Ishikawa (cell line): ENCODE data around the gene UBAC2.
A peak's percentile ranks its signal among the peaks of the same experiment; 100 is the strongest.

Experiments
- CEBPB ChIP-seq: IDR thresholded peaks from 2 replicates; pipeline ENCODE4 v1.6.1; 2012
- CREB1 ChIP-seq: IDR thresholded peaks from 2 replicates; pipeline ENCODE4 v1.6.1; 2012; ENCODE audit warnings: low read depth
- EGR1 ChIP-seq: IDR thresholded peaks from 2 replicates; pipeline ENCODE4 v1.6.1; 2012
- EP300 ChIP-seq: IDR thresholded peaks from 2 replicates; pipeline ENCODE4 v1.6.1; 2012; ENCODE audit warnings: borderline replicate concordance
- FOXM1 ChIP-seq: IDR thresholded peaks from 2 replicates; pipeline ENCODE4 v1.6.1; 2012; ENCODE audit warnings: low read depth, borderline replicate concordance
- NFIC ChIP-seq: IDR thresholded peaks from 2 replicates; pipeline ENCODE4 v1.6.1; 2012
- RAD21 ChIP-seq: IDR thresholded peaks from 2 replicates; pipeline ENCODE4 v1.6.1; 2012; ENCODE audit warnings: low read depth
- TAF1 ChIP-seq: IDR thresholded peaks from 2 replicates; pipeline ENCODE4 v1.6.1; 2012; ENCODE audit warnings: low read depth, mild to moderate bottlenecking
- TCF12 ChIP-seq: IDR thresholded peaks from 2 replicates; pipeline ENCODE4 v1.6.1; 2012; ENCODE audit warnings: low read depth
- TEAD4 ChIP-seq: IDR thresholded peaks from 2 replicates; pipeline ENCODE4 v1.6.1; 2012
- USF1 ChIP-seq: IDR thresholded peaks from 2 replicates; pipeline ENCODE4 v1.6.1; 2012
- ZBTB7A ChIP-seq: IDR thresholded peaks from 2 replicates; pipeline ENCODE4 v1.6.1; 2012; ENCODE audit warnings: low read depth
- TF ChIP-seq, protein P1 (sequence below): IDR thresholded peaks from 2 replicates; pipeline ENCODE4 v1.6.1; 2012; ENCODE audit warnings: low read depth, mild to moderate bottlenecking
- TF ChIP-seq, protein P2 (sequence below): IDR thresholded peaks from 2 replicates; pipeline ENCODE4 v1.6.1; 2012

The UBAC2 gene

GRCh38 chr13:99310382-99311031 lies 109.9 kb downstream of the UBAC2 start:
- TF ChIP-seq FOXM1 (no peak), NFIC (no peak)

GRCh38 chr13:99311137-99311536 lies 110.5 kb downstream of the UBAC2 start:
- TF ChIP-seq TEAD4 (no peak), FOXM1 (no peak), CEBPB (no peak), EGR1 (no peak), RAD21 (no peak), EP300 (no peak), ZBTB7A (no peak), CREB1 (no peak), TCF12 (no peak), TAF1 (no peak), NFIC (no peak)
- TF ChIP-seq, protein P1, sequence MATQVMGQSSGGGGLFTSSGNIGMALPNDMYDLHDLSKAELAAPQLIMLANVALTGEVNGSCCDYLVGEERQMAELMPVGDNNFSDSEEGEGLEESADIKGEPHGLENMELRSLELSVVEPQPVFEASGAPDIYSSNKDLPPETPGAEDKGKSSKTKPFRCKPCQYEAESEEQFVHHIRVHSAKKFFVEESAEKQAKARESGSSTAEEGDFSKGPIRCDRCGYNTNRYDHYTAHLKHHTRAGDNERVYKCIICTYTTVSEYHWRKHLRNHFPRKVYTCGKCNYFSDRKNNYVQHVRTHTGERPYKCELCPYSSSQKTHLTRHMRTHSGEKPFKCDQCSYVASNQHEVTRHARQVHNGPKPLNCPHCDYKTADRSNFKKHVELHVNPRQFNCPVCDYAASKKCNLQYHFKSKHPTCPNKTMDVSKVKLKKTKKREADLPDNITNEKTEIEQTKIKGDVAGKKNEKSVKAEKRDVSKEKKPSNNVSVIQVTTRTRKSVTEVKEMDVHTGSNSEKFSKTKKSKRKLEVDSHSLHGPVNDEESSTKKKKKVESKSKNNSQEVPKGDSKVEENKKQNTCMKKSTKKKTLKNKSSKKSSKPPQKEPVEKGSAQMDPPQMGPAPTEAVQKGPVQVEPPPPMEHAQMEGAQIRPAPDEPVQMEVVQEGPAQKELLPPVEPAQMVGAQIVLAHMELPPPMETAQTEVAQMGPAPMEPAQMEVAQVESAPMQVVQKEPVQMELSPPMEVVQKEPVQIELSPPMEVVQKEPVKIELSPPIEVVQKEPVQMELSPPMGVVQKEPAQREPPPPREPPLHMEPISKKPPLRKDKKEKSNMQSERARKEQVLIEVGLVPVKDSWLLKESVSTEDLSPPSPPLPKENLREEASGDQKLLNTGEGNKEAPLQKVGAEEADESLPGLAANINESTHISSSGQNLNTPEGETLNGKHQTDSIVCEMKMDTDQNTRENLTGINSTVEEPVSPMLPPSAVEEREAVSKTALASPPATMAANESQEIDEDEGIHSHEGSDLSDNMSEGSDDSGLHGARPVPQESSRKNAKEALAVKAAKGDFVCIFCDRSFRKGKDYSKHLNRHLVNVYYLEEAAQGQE: no peak
- TF ChIP-seq, protein P2, sequence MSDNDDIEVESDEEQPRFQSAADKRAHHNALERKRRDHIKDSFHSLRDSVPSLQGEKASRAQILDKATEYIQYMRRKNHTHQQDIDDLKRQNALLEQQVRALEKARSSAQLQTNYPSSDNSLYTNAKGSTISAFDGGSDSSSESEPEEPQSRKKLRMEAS: no peak

DNA sequence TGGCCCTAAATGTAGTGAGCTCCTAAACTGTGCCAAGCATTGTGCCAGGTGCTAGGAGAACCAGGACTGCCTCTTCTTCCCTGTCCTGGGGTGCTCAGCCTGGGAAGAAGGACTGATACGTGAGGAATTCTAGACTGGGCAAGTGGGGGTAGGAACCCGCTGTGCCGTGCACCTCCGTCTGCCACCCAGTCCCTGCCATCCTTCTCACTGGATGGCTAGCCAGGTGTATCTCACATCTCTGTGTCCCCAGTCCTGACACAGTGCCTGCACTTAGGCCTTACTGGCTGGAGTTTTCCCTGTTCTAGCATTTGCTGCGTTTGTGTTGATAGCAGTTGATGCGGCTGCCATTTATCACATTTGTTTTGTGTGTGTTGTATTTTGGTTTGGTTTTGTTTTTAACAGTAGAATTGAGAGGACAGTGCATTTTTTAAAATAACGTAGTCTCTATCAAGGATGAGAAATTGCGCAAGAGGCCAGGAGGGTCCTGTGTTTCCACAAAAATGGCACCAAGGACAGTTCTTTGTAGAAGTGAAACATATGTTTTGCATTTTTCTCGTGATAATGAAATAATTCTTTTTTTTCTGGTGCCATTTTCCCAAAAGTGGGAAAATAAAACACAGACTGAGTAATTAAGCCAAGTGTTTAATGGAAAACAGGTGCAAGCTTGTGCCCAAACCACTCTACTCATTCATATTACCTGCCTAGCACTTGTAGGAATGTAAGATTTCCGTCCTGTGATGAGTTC lies 111.3 kb downstream of the UBAC2 start:
- TF ChIP-seq TAF1: no peak
- no peak for TF ChIP-seq TEAD4
- peak; percentile 90 for TF ChIP-seq CEBPB
- TF ChIP-seq, protein P1: peak; percentile 59

DNA sequence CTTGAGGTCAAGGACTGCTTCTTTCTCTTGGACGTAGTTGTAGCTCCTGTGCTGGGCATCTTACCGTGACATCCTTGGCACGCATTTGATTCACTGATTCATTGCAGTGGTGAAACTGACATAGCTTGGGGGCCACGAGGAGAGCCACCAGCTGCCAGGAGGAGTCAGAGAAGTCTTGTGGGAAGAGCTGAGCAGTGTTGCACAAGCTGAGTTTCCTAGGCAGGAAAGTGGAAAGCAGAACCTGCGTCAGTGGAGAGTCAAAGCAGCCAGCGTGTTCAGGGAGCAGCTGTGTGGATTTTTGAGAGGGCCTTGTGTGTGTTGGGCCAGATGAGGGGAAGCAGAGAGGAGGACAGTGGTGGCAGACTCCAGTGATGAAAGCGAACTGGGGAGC lies 111.8 kb downstream of the UBAC2 start:
- TF ChIP-seq USF1: no peak

GRCh38 chr13:99313501-99313900 lies 112.8 kb downstream of the UBAC2 start:
- TF ChIP-seq, protein P1: no peak
- TF ChIP-seq FOXM1: no peak
- peak; percentile 36; the same call in 1 of the 2 replicates for TF ChIP-seq TEAD4
- no peak for TF ChIP-seq ZBTB7A
- no peak for TF ChIP-seq USF1

- TF ChIP-seq EP300 (no peak), TAF1 (no peak), USF1 (no peak), CREB1 (no peak), RAD21 (no peak), TEAD4 (no peak)
- TF ChIP-seq, protein P2: no peak
These were observed 113.3 kb downstream of the UBAC2 start for GRCh38 chr13:99313941-99314340.
